ENCODE data around the gene TRIP10.
A peak's percentile ranks its signal among the peaks of the same experiment; 100 is the strongest.
"Not testable (repeated sequence)": the region's sequence is repeated elsewhere in the genome, so short reads cannot be mapped to it uniquely, and the experiment has no call there.

Gene TRIP10

DNA sequence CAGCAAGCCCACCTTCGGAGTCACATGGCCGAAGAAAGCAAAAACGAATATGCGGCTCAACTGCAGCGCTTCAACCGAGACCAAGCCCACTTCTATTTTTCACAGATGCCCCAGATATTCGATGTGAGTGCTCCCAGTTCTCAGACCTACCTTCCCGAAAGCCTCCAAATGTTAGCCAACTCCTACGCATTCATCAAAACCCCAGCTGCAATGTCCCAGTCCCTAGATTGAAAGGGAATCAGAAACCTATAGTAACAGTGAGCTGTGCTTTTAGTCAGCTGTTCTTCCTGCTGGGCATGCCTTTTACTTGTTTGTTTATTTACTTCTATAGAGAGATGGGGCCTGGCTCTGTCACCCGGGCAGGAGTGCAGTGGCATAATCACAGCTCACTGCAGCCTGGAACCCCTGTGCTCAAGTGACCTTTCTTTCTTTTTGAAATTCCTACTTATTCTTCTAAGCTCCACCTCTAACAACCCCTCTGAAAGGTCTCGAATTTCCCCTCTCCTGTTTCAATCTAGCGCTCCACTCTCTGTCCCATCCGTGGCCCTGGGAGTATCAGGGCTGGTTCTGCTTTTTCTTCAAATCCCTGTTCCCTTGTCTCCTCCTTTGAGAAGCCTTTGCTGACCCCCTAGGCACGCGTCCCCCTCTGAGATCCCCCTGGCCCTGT lies 4.4 kb downstream of the TRIP10 start:
- no peak for DNase-seq

DNA sequence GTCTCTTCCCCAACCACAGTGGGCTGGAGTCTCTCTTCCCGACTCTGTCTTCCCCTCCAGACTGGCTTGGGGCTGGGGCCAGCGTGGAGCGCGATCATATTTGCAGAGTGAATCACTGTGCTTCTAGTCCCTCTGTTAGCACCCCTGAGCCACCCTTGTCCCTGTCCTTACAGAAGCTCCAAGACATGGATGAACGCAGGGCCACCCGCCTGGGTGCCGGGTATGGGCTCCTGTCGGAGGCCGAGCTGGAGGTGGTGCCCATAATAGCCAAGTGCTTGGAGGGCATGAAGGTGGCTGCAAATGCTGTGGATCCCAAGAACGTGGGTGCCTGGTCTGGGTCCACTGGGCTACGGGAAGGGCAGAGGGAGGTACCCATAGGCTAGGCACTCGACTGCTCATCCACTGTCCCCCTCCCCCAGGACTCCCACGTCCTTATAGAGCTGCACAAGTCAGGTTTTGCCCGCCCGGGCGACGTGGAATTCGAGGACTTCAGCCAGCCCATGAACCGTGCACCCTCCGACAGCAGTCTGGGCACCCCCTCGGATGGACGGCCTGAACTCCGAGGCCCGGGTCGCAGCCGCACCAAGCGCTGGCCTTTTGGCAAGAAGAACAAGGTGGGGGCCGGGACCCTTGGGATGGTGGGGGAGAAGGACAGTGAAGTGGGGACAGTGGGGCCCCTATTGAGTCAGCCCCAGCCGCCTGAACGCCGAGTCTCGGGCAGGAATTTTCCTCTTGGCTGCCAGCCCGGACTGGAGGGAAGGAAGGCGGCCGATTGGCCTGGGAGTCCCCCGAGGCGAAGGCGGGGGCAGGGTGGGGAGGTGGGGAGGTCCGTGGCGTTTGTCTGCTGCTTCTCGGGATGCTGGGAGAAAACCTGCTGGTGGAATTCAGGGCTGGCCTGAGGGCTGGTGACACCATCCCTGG lies 5.2 kb downstream of the TRIP10 start:
- no peak for DNase-seq

DNA sequence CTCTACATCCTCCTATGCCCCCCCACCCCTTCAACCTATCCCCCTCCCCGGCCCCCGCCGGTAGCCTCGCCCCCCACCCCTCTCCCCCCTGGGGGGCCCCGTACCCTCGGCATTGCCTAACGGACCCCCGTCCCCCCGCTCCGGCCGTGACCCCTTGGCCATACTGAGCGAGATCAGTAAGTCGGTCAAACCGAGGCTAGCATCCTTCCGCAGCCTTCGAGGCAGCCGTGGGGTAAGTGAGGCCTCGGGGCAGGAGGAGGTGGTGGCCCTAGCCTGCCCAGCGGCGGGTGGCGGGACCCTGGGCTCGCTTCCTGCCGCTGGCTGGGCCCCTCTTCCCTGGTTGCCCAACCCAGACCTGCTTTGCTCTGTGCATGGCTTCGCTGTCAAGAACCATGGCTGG lies 6.5 kb downstream of the TRIP10 start:
- DNase-seq, result no peak

DNA sequence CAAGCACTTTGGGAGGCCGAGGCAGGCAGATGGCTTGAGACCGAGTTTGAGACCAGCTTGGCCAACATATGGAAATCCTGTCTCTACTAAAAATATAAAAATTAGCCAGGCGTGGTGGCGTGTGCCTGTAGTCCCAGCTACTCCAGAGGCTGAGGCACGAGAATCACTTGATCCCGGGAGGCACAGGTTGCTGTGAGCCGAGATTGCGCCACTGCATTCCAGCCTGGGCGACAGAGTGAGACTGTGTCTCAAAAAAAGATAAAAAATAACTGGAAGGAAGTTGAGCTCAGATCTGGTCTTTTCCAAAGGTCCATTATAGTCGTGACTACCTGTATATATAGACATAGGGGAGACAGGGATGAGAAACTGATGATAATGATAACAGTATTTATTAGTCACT lies 9.1 kb downstream of the TRIP10 start:
- not testable (repeated sequence) for DNase-seq

DNA sequence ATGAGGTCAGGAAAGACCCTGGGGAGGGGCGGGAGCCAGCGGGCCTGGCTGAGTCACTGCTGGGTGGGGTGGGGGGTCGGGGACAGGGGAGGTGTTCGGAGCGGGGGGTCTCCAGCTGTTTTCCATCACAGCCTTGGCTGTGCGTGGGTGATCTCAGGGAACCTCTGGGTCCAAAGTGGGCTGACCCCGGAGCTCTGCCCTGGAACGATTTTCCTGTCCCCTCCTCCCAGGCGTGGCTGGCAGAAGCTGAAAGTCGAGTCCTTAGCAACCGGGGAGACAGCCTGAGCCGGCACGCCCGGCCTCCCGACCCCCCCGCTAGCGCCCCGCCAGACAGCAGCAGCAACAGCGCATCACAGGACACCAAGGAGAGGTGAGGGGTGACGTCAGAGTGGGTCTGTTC lies 10.6 kb downstream of the TRIP10 start:
- DNase-seq, result no peak

DNA sequence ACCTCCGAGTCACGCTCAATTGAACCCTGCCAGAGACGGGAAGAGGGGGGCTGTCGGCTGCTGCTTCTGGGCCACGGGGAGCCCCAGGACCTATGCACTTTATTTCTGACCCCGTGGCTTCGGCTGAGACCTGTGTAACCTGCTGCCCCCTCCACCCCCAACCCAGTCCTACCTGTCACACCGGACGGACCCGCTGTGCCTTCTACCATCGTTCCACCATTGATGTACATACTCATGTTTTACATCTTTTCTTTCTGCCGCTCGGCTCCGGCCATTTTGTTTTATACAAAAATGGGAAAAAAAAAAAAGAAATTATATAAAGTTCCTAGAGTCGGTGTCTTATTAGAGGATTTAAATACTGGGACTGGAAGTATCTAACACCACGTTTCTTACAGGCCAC lies 11.7 kb downstream of the TRIP10 start:
- DNase-seq, result no peak

DNA sequence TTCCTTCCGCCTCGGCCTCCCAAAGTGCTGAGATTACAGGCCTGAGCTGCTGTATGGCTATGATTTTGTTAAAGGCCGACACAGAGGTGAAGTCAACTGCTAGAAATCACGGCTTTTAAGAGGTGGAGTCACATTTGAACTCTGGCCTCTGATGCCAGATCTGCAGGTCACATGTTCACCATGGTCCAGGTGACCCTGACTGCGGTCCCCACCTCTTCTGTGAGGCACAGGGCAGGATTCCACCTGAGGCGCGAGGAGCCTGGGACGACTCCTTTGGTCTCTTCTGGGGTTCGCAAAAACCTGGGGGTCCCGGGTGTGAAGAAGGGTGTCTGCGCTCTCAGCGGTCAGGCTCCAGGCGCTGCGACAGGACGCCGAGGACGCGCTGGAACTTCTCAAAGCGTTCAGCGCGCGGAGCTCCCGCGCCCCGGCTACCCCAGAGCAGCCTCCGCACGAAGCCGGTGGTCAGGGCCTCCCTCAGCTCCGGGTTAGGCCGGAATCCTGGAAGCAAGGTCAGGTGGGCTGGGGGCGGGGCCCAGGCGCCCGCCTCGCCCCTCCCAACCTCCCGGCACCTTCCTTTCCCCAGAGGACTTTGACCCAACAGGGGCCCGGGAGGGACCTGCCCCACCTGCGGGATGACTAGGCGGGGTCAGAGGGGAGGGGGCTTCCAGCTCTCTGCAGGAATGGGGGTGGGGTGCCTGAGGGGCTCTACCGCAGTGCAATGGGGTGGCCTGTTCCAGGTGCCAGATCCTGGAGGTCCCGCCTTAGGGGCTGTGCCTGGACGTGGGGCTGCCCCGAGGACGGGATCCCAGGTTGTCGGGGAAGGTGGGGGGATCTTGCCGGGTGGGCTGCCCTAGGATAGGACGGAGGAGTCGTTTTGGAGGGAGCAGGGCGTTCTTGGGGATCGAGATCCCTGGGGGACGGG lies 13.0 kb downstream of the TRIP10 start:
- no peak for DNase-seq

DNA sequence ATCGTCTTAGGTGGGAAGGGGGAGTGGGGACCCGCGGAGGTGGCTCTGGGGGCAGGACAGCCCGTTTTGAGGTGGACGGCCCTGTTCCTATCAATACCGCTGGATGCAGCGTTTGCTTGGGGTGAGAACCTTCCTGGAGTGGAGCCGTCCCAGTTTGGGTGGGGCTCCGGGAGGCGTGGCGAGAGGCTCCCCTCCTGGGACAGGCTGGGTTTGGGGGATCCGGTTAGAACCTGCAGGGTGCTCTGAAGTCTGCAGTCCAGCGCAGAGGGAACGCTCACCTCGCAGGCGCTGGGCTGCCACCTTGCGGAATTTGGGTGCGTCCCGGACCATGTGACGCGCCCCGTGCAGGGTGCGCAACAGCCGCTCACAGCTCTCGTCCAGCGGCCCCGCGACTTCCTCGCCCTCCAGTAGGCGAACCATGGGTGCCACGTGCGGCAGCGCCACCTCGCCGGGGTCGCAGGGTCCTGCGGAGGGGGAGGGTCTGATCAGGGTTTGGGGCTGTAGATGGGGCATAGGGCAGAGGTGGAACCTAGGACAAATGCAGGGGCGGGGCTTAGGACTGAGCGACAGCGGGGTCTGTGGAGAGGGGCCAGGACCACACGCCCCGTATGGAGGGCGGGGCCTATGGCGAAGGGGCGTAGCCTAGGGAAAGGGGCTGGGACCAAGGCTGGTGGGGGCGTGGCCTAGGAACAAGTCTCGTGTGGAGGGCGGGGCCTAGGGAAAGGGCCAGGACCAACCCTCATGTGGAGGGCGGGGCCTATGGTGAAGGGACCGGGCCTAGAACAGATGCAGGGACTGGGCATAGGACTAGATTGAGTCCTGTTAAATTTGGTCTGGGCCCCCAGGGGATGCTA lies 13.9 kb downstream of the TRIP10 start:
- peak; percentile 84 to 89 for DNase-seq

DNA sequence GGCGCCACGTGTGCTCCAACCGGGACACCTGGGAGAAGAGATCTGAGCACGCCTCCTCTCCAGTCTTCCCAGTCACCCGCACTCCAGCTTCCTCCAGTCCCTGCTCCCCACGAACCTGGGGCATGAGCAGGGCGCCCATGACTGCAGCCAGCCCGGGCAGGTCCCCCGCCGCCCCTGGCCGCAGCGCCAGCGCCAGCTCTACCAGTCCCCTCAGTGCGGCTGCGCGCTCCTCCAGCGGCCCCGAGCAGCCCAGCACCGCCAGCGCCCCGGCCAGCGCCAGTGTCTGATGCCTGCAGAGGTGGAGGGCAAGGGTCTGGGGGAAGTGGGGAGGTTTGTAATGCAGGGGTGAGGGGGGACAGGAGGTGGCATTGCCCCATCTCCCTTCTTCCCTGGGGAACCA lies 14.7 kb downstream of the TRIP10 start:
- no peak for DNase-seq

DNA sequence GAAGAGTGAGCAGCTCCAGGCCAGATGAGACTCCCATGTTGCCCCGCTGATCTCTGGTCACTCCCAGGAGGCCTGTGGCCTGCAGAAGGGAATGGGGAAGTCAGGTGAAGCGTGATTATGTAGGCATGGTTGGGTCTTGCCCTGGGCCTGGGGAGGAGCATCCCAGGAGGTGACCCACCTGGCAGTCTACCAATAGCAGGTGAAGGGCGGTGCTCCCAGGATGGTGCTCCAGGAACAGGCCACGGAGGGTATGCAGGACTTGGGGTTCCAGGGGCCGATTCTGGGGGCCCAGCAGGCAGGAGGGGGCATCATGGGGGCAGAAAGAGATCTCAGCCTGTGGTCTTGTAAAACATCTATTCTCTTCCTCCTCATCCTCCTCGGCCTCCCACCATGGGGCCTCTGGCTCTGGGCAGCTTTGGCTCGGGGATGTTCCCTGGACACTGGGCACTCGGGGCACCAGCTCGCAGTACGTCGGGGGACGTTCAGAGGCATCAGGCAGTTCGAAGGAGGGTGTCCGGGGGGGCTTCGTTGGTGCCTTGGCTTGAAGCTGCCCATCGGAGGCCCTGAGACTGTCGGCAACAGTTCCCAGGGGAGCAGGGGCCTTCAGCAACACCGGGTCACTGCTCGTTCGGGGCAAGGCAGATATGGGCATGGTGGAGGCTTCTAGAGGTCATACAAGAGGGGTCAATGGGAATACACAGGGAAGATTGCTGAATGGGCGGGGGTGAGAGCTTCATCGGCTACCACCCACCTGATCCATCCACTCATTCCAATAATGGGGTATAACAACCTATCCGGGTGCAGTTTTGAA lies 15.4 kb downstream of the TRIP10 start:
- DNase-seq, result no peak

DNA sequence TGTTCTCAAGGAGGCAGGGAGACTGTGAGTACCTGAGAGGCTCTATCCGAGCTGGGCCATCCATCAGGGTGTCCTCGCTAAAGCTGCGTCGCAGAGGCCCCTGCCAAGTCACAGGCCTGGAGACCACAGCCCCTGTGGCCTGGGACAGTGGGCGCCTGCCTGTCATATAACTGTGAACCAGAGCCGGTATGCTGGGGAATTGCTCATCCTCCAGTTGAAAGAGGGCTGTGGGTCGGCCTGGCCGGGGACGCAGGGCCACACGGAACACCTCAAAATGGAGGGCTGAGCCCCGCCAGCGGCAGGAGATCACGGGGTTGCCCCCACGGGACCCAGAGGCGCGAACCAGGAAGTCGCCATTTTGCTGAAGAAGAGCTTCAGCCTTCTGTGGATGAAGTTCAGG lies 21.1 kb downstream of the TRIP10 start:
- no peak for DNase-seq

DNA sequence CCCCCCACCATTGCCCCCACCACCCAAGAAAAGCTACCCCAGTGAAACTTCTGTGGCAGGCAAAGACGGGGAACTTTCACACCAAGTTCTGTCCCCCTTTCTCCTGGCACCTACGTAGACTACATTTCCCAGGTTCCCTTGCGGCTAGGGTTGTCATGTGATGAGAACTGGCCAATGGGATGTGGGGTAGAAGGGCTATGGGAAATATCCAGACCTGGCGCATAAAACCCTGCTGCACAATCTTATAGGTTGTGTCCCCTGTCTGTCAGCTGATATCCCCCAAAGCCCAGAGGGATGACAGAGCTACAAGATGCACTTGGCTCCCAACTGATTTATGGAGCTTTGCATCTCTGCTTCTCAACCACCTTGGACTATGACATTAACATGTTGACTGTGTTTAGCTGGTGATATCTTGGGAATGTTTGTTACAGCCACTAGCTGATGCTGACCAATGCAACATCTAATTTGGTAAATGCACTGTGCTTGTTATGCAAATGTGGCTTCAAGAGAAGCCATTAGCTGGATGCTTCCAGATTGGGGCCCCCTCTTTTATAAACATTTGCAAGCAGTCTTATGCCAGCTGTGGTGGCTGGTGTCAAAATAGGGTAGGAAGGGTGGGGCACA lies 21.7 kb downstream of the TRIP10 start:
- peak; percentile 41 to 43 for DNase-seq

DNA sequence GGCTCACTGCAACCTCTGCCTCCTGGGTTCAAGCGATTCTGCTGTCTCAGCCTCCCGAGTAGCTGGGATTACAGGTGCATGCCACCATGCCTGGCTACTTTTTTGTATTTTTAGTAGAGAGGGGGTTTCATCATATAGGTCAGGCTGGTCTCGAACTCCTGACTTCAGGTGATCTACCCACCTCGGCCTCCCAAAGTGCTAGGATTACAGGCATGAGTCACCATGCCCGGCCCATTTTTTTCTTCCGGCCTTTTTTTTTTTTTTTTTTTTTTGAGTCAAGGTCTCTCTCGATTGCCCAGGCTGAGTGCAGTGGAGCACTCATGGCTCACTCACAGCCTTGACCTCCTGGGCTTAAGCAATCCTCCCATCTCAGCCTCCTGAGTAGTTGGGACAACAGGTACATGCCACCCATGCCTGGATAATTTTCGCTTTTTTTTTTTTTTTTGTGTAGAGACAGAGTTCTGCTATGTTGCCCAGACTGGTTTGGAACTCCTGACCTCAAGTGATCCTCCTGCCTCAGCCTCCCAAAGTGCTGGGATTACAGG lies 22.8 kb downstream of the TRIP10 start:
- DNase-seq, result not testable (repeated sequence)

DNA sequence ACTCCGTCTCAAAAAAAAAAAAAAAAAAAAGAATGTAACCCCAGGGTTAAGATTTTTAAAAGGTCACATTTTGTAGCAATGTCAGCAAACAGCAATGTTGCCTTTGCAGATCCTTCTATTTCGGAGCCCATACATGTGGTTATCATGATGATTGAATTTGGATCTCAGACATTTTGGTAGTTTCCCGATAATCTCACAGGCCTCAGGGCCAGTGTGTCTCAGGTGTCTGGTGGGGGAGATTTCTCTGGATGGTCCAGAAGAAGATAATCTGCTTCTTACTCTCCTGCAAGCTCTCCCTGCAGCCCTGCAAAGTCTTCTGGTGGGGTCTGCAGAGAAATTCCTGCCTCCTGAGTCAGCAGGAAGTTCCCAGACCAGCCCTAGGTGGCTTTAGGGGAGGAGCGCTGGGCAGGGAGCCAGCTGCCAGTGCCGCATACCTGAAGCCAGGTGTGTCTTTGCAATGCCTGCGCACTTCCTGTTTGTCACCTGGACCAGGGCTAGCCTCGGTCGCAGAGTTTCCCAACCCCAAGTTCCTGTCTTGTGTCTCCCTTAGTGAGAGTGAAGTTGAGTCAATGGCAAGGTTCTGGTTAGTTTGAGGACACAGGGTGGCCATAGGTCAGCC lies 26.4 kb downstream of the TRIP10 start:
- no peak for DNase-seq

DNA sequence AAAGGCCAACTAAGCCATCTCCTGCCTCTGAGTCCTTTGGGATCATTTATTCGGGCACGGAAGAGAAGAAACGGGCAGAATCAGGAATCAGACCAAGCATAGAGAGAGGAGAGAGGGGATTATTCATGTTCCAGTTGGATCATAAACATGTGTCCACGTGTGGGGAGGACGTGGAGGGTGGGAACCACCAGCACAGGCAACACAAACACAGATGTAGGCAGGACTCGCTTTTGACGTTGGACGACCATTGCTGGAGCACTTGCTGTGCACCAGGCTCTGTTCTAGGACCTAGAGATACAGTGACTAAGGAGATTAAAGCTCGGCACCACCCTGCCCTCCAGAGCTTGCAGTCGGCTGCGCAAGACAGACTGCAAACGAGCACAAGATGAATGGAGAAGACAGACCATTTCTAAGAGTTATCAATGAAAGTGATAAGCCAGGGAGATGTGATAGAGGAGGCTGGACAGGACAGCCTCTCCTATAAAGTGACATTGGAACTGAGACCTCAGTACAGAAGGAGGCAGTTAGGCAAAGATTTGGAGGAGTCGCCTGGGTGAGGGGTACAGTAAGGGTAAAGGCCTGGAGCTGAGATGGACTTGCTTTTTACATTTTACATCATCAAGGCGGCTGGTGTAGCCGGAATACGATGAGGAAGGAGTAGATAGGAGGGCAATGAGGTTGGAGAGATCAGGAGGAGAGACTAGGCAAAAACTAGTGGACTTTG lies 27.0 kb downstream of the TRIP10 start:
- peak in 1 of 2 experiments; percentile 31 for DNase-seq

DNA sequence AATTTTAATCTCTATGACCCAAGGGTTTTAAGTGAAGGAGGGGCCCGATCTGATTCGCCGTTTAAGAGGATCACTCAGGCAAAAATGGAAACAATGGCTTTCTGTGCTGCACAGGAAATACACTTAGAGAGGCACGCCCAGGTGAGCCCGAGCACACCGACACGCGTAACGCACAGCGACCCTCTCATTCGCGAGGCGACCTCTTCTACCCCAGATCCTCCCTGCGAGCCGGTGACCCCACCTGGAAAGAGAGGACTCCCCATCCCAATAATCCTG lies 27.5 kb downstream of the TRIP10 start:
- DNase-seq, result no peak

DNA sequence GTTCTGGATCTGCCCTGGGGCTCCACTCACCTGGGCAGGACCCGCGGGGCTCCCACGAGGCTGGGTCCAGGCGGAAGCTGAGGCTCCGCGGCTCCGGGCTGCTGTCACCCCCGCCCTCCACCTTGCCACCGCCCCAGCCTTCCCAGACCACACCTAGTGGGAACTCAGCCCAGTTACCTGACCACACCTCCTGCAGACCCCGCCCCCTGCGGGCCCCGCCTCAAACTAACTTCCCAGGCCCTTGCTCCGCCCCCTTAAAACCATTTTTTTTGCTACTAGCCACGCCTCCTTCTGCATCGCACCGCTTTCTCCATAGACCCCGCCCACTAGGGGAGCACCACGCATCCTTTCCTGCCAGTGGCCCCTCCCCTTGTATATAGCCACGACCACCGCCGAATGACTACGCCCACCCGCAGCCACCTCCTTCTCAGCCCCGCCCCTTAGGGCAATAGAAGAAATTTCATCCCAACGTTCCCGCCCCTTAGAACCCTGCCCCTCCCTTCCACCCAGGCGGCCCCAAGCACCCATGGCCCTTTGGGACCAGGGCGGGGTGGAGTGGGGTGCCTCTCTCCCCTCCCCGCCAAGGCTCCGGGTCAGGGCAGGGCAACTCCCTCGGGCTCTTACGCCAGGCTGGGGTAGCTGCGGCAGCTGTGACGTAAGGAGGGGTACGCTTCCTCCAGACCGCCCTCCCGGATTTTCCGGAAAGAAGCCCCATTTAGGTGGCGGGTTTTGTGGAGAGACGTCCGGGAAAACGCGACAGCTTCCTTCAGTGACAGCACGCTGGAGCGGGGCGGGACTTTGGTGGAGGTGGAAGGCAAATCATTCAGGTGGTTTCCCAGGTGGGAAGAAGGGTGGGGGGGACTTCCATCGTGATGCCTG lies 28.1 kb downstream of the TRIP10 start, which contains the start of gene SH2D3A:
Gene SH2D3A, minus strand, starts transcription at position 79 of the 879 bp plus-strand sequence. CDS start 3,687 bp downstream, outside the sequence.
- DNase-seq, result peak; percentile 94 to 96

DNA sequence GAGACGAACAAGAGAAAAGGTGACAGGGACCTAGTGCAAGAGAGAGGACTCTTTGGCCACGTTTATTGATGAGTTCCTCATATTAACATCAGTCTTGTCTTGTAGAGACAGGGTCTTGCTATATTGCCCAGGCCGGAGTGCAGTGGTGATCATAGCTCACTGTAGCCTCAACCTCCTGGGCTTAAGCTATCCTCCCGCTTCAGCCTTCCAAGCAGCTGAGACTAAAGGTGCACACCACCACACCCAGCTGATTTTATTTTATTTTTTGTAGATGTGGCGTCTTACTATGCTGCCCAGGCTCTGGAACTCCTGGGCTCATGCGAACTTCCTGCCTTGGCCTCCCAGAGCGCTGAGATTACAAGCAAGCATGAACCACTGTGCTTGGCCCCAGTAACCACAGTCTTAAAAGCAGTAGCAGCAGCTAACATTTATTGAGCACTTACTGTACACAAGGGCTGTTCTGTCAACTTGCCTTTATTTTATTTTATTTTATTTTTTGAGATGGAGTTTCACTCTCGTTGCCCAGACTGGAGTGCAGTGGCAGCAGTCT lies 28.8 kb downstream of the TRIP10 start:
- DNase-seq, result peak in 1 of 2 experiments; percentile 28

Measured in activated CD4-positive, alpha-beta T cell treated with anti-CD3 and anti-CD28 coated beads, Interleukin-2, amount 50 U/mL, for 48 hours (primary cell).